ENCODE data around the gene ERBB4. TPM values are rescaled to one million over a fixed set of nuclear protein-coding genes. Genes with fewer than 3 reads are reported as not detected.

Gene ERBB4
- total and polyA plus RNA-seq, 10 of the 15 experiments (the other 5 are each of a cell fraction or from before 2014, with no cell fraction given), result under 0.01 to 0.23 (median 0.01) TPM; not detected in 4

- TF ChIP-seq TCF3 (IDR thresholded peaks at IDR 0.05; ENCODE audit: borderline replicate concordance, insufficient read depth, low read depth, low read length) (no peak), STAT3 (IDR thresholded peaks at IDR 0.05; ENCODE audit: low read depth, low read length) (no peak), ZBED1 (IDR thresholded peaks at IDR 0.05; ENCODE audit: borderline replicate concordance) (no peak), ZSCAN29 (IDR thresholded peaks at IDR 0.05) (no peak), ZBTB4 (CRISPR knock-in tag; IDR thresholded peaks at IDR 0.05) (no peak), GABPA (IDR thresholded peaks at IDR 0.05; ENCODE audit: low read depth) (no peak), ZZZ3 (IDR thresholded peaks at IDR 0.05; ENCODE audit: control insufficient read depth, insufficient read length, low read depth) (no peak), CBFB (IDR thresholded peaks at IDR 0.05; ENCODE audit: low read depth) (no peak), RBBP5 (conservative IDR thresholded peaks at IDR 0.05) (no peak)
Observed at GRCh38 chr2:211654211-211654780, 884.3 kb downstream of the ERBB4 start (continued).

DNA sequence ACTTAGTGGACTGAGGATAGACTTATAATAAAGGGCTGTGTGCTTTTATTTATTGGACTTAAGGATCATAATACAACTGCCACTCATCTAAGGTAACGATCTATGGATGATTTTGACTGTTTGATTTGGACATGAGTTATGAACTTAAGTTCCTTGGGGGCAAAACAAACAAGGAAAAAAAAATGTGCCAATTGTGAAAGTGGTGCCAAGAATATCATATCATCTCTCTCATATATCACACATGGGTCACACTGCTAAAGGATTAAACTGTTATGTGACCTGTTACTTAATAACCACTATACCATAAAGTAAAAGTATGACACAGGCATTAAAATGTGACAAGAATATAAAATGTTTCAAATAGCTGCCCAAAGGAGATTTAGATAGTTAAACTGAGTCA, 886.3 kb downstream of the ERBB4 start:
- intact Hi-C loops (cut with micrococcal nuclease; ENCODE audit: unreplicated experiment), result no loop called here
- Histone ChIP-seq H4K20me1 (ENCODE audit: control insufficient read depth, insufficient read depth) (no peaks in the 10 kb centered on the region), H3K4me3 (no peak overlapping the region), H3K4me2 (ENCODE audit: control insufficient read depth, insufficient read depth) (no peak overlapping the region), H3K79me2 (ENCODE audit: control insufficient read depth, insufficient read depth, low read length) (no peaks in the 10 kb centered on the region), H3K27ac (ENCODE audit: control insufficient read depth, insufficient read depth) (no peak overlapping the region), H3K9me3 (replicated peaks; ENCODE audit: control insufficient read depth, insufficient read depth, low read length) (no peaks in the 10 kb centered on the region), H3K36me3 (ENCODE audit: control insufficient read depth in 2 of 2, insufficient read depth in 2 of 2, low read length in 1 of 2) (no peaks in the 10 kb centered on the region), H3K27me3 (replicated peaks in 1 of 2; ENCODE audit: control insufficient read depth in 2 of 2, insufficient read depth in 2 of 2, low read length in 1 of 2) (no peaks in the 10 kb centered on the region), H2AFZ (ENCODE audit: control insufficient read depth, low read depth, low read length) (no peak overlapping the region), H3K9ac (ENCODE audit: control insufficient read depth, insufficient read depth, low read length) (no peak overlapping the region), H3K4me1 (ENCODE audit: control insufficient read depth, insufficient read depth, low read length) (no peaks in the 10 kb centered on the region)
- POLR2A ChIA-PET, result no interaction called here
- BruUV-seq (replicated peaks), result no TSS peak
- RAD21 ChIA-PET (ENCODE audit: unreplicated experiment), result interaction anchor here (0.7 kb wide), 1 partner anchor 610 kb away, joined by 3 read pairs; no protein-coding TSS in a partner anchor
- WGBS (ENCODE audit: insufficient coverage, insufficient replicate concordance, low lambda C conversion rate, missing lambda C conversion rate), result 4% methylated on average over 1 of the region's 1 CpG
- FAIRE-seq, result no peak
- in situ Hi-C loops (cut with MboI), result no loop called here
- no peak for ATAC-seq
- no peak for DNase-seq (ENCODE audit: low read depth, low spot score)
- CTCF ChIA-PET, result no interaction called here
- SMC1A ChIA-PET (ENCODE audit: uncharacterized antibody, unreplicated experiment), result no interaction called here
- TF ChIP-seq RAD21 (IDR thresholded peaks at IDR 0.05; ENCODE audit: insufficient read depth, low read depth, low read length) (no peak), ZNF384 (IDR thresholded peaks at IDR 0.05; ENCODE audit: borderline replicate concordance, low read depth, low read length) (no peak), SMAD1 (IDR thresholded peaks at IDR 0.05; ENCODE audit: low read depth, partially characterized antibody) (no peak), HDAC6 (IDR thresholded peaks at IDR 0.05; ENCODE audit: unreplicated experiment) (no peak), PAX8 (IDR thresholded peaks at IDR 0.05) (no peak), MXI1 (IDR thresholded peaks at IDR 0.05; ENCODE audit: low read depth, low read length) (no peak), TCF7 (IDR thresholded peaks at IDR 0.05; ENCODE audit: borderline replicate concordance) (no peak), NBN (IDR thresholded peaks at IDR 0.05) (no peak), ELK1 (IDR thresholded peaks at IDR 0.05; ENCODE audit: low read depth, low read length) (no peak), TBL1XR1 (IDR thresholded peaks at IDR 0.05; ENCODE audit: low read depth, low read length) (no peak)
- TF ChIP-seq, protein P1, sequence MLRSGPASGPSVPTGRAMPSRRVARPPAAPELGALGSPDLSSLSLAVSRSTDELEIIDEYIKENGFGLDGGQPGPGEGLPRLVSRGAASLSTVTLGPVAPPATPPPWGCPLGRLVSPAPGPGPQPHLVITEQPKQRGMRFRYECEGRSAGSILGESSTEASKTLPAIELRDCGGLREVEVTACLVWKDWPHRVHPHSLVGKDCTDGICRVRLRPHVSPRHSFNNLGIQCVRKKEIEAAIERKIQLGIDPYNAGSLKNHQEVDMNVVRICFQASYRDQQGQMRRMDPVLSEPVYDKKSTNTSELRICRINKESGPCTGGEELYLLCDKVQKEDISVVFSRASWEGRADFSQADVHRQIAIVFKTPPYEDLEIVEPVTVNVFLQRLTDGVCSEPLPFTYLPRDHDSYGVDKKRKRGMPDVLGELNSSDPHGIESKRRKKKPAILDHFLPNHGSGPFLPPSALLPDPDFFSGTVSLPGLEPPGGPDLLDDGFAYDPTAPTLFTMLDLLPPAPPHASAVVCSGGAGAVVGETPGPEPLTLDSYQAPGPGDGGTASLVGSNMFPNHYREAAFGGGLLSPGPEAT (IDR thresholded peaks at IDR 0.05; ENCODE audit: low read depth), result no peak
